Endothelial cell (in vitro differentiated cells): ENCODE data around the gene CRABP1. TPM values are rescaled to one million over a fixed set of nuclear protein-coding genes. Genes with fewer than 3 reads are reported as not detected.

ENCODE experiments used
- DNase-seq: peaks from one replicate; pipeline ENCODE4 v3.0.0; 2021; ENCODE audit warnings: low spot score
- H3K27ac Mint-ChIP-seq: one replicate; pipeline ENCODE4 v1.8.0; 2021; ENCODE audit warnings: mixed read lengths, inconsistent platforms; ENCODE audit not compliant: unreplicated experiment
- H3K27me3 Mint-ChIP-seq: one replicate; pipeline ENCODE4 v1.8.0; 2021; ENCODE audit warnings: mild to moderate bottlenecking, moderate library complexity, mixed read lengths, inconsistent platforms; ENCODE audit not compliant: unreplicated experiment
- H3K36me3 Mint-ChIP-seq: one replicate; pipeline ENCODE4 v1.8.0; 2021; ENCODE audit warnings: mild to moderate bottlenecking, low read depth, mixed read lengths, inconsistent platforms; ENCODE audit not compliant: unreplicated experiment
- H3K4me1 Mint-ChIP-seq: one replicate; pipeline ENCODE4 v1.8.0; 2021; ENCODE audit warnings: mild to moderate bottlenecking, mixed read lengths, inconsistent platforms; ENCODE audit not compliant: unreplicated experiment
- H3K4me3 Mint-ChIP-seq: one replicate; pipeline ENCODE4 v1.8.0; 2021; ENCODE audit warnings: mild to moderate bottlenecking, mixed read lengths, inconsistent platforms; ENCODE audit not compliant: unreplicated experiment
- H3K9me3 Mint-ChIP-seq: one replicate; pipeline ENCODE4 v1.8.0; 2021; ENCODE audit warnings: mixed read lengths, inconsistent platforms; ENCODE audit not compliant: unreplicated experiment
- total RNA-seq: library from RNA; stranded (reverse); fragmentation: NEBNext Ultra II Directional; extraction: Animal tissue kit (Norgen Biotek cat#: 25700); gene quantifications from one replicate; pipeline ENCODE4 v1.2.1, GENCODE V29; 2021; ENCODE audit not compliant: unreplicated experiment
- TF ChIP-seq, protein P1 (sequence below): fragments of 200-600 bp; sonication (generic); IDR thresholded peaks from one replicate; pipeline ENCODE4 v1.5.0; 2021; ENCODE audit warnings: antibody characterized with exemption; ENCODE audit not compliant: unreplicated experiment

The CRABP1 gene
- total RNA-seq, 1 donor from 2014 or later: 3.3 TPM

DNA sequence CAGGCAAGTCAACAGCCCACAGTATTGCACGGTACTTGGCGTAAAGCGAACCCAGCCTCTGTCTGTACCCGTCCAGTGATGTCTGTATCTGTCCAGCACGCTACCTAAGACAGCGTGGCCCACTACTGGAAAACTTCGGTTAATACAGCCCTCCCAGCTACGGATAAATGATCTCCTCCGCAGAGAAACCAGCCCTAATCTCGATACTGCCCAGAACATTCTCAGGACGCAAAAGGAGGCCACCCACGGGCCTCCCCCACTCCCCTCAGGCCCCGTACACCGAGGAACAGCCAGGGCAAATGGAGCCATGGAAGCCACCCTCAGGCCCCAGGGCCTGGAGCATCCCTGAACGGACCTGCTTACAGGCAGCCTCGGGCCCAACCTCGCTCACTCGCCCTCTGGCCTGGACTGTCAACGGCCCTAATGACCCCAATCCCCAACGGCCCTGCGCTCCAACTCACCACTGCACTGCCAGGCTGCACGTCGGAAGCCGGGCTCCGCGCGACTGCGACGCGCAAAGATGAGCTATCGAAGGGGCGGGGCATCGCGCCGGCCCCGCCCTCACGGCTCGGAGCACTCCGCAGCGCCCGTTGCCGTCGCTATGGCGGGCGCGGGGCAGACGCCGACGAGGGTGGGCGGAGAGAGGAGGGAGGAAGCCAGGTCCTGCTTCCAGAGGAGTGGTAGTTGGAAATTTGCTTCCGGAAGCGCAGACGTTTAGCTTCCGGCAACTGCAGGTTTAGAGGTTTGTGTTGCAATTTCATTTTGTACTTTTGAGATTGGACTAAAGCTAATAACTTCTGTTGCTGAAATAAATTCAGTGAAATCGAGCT is 40.8 kb upstream of the CRABP1 start, which contains the start of gene SKIC8:
TSS of gene SKIC8 (minus strand) at position 509 of the 830 bp plus-strand sequence. CDS start 3,923 bp downstream, outside the sequence.
- Mint-ChIP-seq H3K27ac (peak within 1 kb of the TSS; percentile 88), H3K36me3 (no peaks in the 10 kb centered on the region), H3K27me3 (no peaks in the 10 kb centered on the region), H3K4me3 (peak within 1 kb of the TSS; percentile 98), H3K9me3 (no peaks in the 10 kb centered on the region), H3K4me1 (peaks cover 6% of the 10 kb centered on the region)
- TF ChIP-seq, protein P1, sequence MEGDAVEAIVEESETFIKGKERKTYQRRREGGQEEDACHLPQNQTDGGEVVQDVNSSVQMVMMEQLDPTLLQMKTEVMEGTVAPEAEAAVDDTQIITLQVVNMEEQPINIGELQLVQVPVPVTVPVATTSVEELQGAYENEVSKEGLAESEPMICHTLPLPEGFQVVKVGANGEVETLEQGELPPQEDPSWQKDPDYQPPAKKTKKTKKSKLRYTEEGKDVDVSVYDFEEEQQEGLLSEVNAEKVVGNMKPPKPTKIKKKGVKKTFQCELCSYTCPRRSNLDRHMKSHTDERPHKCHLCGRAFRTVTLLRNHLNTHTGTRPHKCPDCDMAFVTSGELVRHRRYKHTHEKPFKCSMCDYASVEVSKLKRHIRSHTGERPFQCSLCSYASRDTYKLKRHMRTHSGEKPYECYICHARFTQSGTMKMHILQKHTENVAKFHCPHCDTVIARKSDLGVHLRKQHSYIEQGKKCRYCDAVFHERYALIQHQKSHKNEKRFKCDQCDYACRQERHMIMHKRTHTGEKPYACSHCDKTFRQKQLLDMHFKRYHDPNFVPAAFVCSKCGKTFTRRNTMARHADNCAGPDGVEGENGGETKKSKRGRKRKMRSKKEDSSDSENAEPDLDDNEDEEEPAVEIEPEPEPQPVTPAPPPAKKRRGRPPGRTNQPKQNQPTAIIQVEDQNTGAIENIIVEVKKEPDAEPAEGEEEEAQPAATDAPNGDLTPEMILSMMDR: no peak
- DNase-seq: peak; percentile 93

DNA sequence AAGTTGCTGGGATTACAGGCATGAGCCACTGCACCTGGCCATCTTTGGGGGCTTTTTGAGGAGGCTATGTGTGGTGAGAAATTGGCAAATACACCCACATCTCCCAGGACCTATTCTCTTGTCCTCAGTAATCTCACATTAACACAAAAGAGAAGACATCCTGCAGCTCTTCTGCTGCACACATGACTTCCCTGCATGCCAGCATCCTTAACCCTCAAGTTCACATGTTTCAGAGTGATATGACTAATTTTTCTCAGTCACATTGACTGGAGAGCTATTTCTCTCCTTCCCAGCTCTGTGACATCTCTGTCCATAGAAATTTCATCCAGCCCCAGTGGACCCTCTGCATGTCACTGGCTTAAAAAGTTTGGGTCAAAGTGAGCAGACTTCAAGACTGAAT is 38.8 kb upstream of the CRABP1 start:
- no peaks in the 10 kb centered on the region for H3K36me3 Mint-ChIP-seq
- H3K4me3 Mint-ChIP-seq: no peak overlapping the region
- H3K4me1 Mint-ChIP-seq: peaks cover 6% of the 10 kb centered on the region
- no peak for DNase-seq
- H3K9me3 Mint-ChIP-seq: no peaks in the 10 kb centered on the region
- H3K27ac Mint-ChIP-seq: no peak overlapping the region
- no peaks in the 10 kb centered on the region for H3K27me3 Mint-ChIP-seq
- TF ChIP-seq, protein P1: no peak

DNA sequence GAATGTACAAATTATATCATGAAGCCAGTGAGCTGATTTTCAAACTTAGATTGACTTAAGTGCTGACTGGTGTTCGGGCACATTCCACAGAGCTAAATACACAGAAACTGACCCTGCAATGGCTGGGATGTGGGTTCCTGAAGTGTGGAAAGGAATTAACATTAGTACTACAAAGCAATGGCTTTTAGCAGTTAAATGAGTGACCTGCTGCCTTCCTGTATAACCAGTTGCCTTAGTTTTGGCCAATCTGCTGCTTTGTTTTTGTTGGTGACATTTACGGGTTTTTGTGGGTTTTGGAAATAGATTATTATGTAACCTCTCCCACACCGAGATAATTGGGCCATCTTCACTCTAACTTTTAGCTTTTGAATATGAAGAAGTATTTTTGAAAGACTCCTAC is 38.3 kb upstream of the CRABP1 start:
- Mint-ChIP-seq H3K36me3 (no peaks in the 10 kb centered on the region), H3K27ac (no peak overlapping the region), H3K4me1 (peaks cover 6% of the 10 kb centered on the region), H3K27me3 (no peaks in the 10 kb centered on the region), H3K9me3 (no peaks in the 10 kb centered on the region), H3K4me3 (no peak overlapping the region)
- DNase-seq: no peak
- TF ChIP-seq, protein P1: no peak

DNA sequence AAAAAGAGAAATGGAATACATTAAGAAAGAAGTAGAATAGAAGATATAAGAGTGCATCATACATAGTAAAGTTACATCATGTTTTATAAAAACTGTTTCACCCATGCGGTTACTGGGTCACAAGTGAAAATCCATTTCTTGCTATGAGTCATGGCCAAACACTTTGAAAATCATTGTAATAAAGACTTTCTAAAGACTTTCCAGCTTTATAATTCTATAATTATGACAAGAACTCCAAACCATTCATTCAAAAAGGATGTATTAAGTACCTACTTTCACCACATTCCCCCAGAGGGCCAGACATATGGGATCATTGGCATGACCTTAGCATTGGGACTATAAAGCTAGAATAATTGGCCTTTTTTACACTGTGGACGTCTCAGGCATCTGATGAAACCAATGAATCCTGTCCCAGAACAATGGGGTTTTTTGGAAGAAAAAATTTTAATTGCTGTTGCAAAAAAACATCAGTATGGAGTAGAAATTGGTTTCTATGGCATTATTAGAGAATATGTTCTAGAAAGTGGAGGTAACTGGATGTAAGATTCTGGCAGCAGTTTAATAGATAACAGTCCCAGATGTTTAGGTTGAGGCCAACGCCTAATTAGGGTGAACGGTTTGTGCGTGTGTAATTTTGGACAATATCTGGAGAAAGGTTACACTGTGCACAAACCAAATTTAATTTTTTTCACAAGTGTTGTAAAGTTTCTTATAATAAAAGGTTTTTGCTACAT is 37.4 kb upstream of the CRABP1 start:
- no peak overlapping the region for H3K27ac Mint-ChIP-seq
- DNase-seq: no peak

More for the DNA sequence above, 37.4 kb upstream of the CRABP1 start:
- no peaks in the 10 kb centered on the region for H3K9me3 Mint-ChIP-seq
- TF ChIP-seq, protein P1: no peak
- H3K4me3 Mint-ChIP-seq: no peak overlapping the region
- no peaks in the 10 kb centered on the region for H3K36me3 Mint-ChIP-seq
- no peaks in the 10 kb centered on the region for H3K27me3 Mint-ChIP-seq
- H3K4me1 Mint-ChIP-seq: peaks cover 6% of the 10 kb centered on the region
